Stimulated activated naive CD4-positive, alpha-beta T cell treated with Interleukin-2 at 50 U/mL for 16 hours (primary cell): ENCODE data around the gene ASXL1.
"Not testable (repeated sequence)": the region's sequence is repeated elsewhere in the genome, so short reads cannot be mapped to it uniquely, and the experiment has no call there.

Experiments used
- DNase-seq: peaks from one replicate; lab custom pipeline; 2025; lab: John Stamatoyannopoulos, UW

ASXL1 gene

DNA sequence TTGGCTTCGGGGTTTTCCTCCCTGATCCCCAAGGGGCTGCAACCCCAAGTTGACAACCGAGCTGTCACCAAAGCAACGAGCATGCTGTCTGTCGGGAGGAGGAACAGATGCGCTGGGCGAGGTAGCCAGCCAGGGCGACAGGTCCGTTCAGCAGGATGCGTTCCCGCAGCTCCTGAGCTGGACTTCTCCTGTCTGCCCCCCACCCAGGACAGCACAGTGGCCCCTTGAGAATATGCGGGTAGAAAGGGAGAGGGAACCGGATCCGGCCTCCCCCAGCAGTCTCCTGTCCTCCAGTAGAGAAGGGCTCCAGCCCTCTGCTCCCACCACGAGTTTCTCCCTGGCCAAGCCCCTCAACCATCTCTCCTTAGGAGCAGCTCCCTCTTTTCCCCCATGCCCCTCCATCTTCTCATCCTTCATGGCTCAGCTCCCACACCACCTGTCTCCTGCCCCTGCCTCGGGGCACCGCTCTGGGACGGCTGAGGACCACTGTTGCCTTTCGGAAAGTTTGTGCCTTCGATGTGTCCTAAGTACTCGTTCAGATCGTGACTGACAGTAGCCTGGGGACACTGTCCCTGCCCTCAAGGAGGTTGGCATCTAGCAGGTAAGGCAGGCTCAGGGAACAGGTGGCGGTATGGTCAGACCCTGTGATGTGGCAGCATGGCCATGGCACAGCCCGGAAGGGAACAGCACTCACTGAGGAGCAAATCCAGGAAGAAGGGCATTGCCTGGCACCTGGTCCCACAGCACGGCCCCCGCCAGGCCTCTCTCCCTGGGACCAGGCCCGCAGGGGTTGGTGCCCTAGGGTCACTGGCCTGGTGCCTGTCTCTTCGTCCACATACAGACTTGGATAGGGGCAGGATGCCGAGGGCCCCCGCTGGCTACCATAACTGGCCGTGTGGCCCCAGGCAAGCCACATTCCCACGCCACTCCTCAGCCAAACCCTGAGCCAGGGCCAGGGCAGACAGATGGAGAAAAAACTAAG, 96.3 kb downstream of the ASXL1 start:
- no peak for DNase-seq

DNA sequence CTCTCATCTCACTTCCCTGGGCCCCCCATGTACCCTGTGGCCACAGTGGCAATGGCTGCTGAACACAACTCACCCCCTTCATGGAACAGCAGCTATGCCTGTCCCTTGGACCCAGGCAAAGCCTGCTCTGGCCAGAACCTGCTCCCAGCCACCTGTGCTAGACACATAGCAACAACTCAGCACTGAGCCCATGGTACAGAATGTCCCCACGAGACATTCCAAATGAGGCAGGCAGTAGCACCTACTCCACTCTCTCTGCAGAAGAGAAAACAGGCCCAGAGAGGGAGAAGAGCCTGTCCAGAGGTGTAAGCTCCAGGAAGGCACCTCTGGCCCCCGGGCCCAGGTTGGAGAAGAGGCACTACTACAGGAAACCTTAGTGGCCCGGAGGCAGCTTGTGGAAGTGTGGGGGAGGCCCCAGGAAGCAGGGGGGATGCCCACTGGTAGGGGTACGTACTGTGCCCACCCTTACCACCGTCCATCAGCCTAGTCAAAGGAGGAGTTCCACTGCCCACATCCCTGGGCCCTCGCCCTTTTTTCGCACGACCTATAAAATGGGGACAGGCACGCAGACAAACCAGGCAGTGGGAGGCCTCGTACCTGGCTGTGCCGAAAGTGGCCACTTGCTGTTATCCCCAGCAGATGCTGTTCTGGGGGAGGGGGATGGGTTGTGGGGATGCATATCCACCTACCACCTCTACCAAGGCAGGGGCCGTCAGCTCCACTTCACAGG, 97.2 kb downstream of the ASXL1 start:
- no peak for DNase-seq

DNA sequence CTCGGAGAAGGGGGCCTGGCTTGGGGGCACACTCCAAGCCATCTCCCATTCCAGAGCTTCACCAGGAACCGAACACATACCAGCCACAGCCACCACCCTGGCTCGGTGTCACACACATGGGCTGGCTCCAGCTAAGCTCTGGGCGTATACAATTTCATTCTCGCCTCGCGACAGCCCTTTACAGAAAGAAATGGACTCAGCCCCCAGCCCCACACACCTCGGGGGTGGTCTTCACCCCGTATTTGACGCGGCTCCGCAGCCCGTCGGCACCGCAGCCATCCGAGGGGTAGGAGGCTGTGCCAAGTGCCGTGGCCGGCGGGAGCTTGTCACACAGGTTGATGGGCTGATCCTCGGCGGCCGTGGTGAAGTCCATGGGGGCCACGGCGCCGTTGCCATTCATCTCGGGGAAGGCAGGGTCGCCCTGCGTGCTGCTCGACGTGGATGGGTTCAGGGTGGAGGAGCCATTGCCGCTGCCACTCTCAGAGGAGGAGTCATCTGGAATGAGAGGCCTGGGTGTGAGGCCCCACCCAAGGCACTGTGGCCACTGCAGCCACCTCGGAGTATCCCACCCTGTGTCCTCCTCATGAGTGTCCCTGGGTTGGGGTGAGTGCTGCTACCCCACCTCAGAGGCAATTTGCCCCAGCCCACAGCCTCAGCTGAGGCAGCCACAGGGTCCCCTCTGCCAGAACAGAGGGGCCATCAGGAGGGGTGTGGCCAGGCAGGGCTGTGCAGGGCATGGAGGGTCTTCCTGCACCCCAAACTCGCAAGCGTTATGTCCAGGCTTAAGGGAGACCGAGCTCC, 98.0 kb downstream of the ASXL1 start:
- DNase-seq, result no peak

DNA sequence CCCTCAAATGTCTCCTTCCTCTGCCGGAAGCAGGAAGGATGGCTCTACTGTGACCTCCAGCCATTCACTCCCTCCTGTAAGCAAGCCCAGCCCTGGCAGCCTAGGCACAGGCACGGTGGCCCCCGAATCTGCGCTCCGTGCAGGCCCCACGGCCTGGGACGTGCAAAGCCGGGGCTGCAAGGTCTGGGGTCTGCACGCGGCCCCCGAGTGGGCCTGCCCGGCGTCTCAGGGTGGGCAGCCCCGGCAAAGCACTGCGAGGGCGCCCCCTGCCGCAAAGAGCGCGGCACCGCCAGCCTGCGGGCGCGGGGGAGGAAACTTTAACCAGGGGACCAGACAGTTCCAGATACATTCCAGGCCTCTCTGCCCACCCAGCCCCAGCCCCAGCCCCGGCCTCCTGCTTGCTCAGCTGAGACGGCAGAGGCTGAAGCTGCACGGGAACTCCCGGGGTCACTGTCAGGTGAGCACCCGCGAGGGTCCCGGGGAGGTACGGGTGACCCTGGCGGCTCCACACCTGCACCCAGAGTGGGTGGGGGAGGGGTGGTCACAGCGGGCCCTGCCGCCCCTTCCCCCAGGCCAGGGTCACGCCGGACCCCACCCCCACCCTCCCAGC, 98.8 kb downstream of the ASXL1 start:
- no peak for DNase-seq

DNA sequence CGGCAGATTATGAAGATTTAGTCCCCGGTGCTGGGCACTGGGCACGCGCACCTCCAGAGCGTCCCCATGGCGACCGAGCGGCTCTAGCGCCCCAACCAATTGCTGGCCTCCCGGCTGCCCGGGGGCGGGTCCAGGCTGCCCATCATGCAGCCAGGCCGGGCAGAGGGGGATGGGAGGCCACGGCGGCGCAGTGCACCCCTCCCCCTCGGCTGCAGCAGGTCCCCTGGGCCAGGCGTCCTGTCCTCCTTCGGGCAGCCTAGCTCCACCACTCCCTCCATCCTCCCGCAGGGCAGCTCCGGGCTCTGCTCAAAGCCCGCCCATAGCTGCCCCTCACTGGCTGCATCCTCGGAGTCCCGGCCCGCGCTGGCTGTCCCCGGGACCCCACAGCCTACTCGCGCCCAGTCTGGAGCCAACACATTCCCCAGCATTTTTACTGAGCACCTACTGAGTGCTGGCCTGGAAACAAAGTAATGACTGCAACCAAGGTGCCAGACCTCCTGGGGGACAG, 99.4 kb downstream of the ASXL1 start:
- no peak for DNase-seq

DNA sequence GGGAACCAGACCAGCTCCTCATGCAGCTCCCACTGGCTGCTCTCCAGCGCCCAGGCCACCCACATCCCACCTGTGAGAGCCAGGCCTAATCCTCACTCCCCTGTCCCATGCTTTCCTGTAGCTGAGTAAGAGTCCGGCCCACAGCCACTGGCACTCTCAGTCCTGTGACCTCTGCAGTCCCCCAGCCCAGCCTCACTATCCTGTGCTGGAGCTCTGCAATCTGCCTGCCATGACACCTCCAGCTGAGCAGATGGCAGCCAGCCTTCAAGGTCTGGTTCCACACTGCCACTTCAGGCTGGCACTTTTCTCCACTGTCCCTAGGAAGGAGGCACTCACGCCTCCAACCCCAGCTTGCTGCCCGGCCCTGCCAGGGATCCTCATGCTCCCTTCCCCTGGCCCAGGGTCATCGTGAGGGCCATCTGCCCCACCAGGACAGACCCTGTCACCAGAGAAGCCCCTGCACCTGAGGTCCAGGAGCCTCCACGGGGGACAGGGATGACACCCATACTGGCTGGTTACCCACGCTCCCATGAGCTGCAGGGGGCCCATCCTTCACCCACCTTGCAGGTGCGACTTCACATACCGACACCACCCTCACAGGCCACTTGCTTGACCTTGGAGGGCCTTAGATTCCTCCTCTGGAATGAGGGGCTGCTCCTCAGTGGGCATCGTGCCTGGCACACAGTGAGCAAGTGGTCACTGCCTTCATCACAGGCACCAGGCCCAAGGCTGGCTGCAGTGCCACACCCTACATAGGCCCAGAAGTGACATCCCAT, 100.1 kb downstream of the ASXL1 start:
- no peak for DNase-seq

DNA sequence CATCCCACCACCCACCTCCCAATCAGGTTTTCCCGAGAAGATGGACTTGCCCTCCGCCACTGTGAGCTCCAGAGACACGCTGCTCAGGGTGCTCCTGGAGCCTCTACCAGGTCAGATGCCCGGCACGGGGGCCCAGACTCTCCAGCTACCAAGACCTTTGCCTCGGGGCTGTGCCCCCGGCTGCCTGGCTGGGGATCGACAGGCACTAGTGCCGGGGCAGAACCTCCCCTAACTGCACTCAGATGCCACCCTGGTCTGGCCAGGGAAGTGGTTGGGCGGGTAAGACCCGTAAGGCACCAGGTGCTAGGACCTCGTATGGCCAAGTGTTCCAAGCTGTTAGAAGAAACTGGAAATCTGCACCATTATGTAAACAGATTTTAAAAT, 100.7 kb downstream of the ASXL1 start:
- DNase-seq, result no peak

DNA sequence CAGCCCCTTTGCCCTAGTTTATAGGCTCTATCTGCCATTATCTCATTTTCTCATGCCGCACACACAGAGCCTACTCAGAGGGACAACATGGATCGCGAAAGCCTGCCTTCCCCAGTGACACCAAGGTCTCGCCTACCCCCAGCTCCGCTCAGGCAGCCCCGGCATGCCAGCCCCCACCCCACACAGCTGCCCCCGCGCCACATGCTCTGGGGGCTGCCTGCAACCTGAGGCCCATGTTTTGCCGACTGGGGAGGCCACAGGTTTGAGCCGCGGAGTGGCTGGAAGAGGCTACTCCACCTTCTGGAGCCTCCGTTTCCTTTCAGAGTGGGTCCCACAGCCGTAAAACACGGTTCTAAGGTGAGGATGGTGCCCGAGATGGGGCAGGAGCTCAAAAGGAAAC, 102.1 kb downstream of the ASXL1 start:
- no peak for DNase-seq

DNA sequence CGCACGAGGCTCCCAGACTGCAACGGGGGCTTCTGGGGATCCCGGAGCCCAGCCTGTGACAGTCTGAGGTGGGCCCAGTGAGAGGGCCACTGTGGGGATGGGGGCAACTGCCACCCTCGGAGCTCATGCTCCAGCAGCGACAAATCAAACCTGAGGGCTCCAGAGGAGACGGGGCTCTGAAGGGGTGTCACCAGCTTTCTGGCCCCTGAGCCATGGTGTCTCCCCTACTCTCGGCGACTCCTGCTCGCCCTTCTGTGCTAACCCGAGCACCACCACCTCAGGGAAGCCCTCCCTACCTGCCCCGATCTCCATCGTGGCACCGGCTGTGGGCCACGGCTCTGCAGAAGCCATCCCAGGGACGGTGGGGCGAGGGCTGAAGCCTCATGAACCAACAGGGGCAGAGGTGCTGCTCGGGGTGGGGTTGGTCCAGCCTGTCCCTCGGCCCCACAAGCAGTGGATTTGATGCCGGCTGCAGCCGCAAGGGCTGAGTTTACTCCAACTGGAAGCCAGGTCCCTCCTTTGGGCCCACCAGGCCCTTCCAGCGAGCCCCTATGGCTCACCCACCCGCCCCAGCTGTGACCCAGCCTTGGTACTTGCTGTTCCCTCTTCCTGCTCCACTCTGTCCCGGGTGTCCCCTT, 102.7 kb downstream of the ASXL1 start:
- no peak for DNase-seq

DNA sequence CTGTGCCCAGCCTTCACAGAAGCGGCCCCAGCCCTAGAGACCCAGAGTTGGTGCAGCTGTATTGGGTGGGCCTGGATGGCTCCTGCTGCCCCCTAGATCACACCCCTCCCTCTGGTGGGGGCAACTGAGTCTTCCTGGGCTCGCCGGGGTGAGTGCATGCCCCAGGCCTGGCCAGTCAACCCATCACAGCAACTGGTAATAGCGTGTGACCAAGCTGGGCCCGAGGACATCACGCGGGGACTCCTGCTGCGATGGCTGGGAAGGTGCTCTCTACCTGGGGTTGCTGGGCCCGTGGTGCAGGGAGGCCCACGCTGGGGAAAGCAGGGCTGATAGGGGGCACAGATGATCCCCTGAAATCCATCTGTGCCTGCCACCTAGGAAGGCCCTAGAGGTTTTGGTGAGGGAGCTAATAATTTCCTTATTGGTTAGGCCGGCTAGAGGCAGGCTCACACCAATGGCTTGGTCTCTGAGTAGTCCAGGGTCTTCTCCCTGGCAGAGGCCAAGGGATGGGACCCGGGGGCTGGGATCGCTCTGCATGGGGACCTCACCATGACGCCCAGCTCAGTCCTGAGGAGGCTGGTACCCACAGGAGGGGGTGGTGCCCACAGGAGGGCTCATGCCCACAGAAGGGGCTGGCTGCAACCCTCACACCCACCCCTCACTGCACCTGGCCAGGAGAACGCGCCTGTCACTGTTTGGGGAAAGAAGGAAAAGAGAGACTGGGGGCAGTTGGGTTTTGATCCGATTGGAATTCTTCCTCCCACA, 103.9 kb downstream of the ASXL1 start:
- DNase-seq, result no peak

DNA sequence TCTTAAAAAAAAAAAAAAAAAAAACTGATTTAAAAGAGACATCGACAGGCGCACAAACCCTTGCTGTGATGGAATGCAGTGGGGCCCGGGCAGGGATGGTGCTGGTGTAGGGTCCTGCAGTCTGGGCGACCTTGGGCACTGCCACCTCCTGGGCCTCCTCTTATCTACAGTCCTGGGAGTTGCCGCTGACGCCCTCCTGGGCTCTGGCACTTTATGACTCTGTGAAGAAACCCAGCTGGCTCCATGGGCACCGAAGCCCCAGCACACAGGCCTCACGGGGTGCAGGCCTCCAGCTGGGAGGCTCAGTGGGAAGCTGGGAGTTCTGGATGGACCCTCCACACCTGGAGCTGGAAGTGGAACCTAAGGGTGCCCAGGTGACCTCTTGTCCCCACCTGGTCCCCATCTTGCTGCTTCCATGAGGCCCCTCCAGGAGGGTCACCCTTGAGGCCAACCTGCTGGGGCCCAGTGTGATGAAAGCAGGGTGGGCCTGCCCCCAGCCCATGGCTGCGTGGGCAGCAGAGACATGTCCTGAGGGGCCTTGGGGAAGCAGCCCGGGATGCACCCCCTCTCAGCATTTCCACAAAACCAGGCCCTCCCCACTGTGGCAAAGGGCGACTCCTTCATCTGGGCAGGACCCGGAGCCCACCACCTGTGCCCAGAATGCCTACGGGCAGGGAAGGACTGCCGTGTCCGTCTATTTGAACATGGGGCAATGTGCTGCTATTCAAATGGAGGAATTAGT, 104.9 kb downstream of the ASXL1 start:
- DNase-seq, result no peak

DNA sequence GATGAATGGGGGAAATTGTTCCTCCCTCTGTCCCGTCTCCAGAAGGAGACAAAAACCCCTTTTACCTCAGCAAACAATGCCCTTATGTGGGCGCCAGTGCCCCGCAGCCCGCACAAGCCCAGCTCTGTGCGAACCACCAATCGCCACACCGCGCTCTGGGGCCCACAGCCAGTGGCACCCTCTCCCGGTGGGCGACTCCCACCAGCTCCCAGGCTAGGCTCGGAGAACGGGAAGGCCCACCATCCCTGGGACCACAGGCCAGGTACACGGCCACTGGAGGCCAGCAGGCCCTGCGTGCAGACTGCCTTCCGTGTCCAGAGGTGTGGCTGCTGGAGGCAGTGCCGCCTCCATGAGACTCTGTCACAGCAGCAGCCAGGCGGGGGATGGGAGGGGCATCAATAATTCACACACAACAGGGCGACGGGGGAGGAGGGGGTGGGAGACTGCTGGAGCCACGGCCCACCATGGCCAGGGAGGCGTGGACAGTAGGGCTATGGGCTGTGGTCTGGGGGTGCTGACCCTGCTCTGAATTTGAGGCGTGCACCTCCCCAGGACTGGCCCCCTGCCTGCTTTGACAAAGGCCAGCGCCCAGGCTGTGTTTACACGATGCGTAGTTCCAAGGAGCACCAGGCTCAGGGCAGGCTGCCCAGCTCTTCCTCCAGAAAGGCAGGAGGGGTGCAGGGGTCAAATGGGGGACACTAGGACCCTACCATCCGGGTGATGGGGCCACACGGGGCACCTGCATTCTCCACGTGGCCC, 105.7 kb downstream of the ASXL1 start:
- DNase-seq, result no peak

DNA sequence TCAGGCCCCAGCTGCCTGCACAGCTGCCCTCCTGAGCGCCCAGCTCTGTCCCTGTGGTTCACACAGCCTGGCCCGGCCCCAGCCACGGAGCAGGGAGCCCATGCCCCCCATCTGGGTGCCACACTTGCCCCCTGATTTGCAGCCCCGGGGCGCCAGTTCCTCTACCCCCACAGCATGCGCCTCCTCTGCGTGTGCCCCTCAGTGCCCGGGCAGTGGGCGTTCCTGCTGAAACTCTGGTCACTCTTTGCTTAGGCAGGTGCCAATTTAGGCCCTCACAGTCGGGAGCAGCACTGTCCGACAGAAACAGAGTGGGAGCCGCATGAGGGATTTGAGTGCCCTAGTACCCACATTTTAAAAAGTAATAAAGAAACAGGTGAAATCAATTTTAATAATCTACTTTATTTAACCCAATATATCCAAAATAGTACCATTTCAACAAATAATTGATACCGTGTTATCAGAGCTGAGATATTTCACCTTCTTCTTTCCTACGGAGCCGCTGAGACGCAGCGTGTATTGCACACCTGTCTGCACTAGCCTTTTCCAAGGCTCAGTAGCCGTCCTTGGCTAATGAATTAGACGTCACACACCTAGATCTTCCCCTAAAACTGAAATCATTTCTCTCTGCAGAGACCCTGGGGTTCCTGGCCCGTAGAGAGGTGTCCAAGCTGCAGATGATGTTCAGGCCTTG, 106.4 kb downstream of the ASXL1 start:
- no peak for DNase-seq

DNA sequence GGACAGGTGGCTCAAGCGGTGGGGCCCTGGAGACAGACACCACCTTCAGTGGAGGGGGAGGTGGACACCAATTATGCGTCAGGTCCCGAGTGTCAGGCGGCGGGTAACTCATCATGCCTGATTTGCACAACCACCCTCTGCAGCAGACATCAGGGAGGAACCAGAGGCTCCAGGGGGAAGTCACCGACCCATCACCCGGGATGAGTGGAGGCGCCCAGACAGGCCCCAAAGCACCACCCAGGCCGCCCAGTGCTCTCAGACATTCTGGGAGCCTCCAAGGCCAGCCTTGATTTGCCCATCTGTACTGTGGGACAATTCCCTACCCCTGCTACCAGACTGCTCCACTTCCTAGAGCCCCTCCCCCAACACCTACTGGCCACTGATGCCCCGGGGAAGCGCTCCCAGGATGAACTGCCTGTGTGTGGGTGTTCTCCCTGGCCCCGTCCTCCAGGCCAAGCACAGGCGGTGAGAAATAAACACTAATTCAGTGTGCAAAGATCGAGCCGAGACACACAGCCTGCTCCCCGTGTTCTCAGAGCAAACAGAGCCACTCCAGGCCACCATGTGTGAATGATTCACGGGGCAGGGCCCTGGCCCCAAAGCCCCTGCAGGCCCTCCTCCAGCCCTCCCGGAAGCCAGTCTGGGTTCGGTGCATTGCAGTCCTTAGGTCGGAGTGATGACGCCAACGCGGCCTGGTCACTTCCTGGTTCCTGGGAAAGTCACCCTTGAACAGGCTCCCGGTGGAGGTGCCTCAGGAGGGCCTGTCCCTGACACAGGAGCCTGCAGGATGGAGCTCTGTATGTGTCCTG, 107.2 kb downstream of the ASXL1 start:
- no peak for DNase-seq

DNA sequence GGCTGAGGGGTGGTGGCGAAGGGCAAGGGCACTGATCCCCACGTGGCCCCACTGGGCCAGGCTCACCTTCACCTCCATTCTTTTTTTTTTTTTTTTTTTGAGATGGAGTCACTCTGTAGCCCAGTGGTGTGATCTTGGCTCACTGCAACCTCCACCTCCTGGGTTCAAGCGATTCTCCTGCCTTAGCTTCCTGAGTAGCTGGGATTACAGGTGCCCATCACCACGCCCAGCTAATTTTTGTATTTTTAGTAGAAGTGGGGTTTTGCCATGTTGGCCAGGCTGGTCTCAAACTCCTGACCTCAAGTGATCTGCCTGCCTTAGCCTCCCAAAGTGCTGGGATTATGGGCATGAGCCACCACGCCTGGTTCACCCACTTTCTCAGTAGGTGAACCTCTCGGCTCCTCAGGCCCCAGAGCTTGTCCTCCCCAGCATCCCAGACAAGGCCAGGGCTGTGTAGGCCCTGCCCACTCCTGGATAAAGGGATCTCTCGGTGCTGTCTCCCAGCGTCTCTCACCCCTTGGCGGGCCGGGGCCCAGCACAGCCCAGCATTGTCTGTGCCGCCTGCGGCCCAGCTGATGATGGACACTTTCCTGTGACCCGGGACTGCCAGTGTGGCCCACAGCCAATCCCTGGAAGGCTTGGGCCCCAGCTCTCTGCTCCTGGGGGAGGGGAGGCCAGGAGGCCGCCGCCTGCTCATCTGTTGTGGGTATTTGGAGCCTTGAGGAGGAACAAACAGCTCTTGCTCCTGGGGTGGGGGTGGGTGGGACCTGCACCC, 108.0 kb downstream of the ASXL1 start:
- not testable (repeated sequence) for DNase-seq
